HepG2 (cell line): ENCODE measurements around the gene PKD1L1. TPM values are rescaled to one million over a fixed set of nuclear protein-coding genes. Genes with fewer than 3 reads are reported as not detected.

Source experiments
- ATAC-seq: fragments of 200-7000 bp; cut with Tn5 transposase; 3 replicates; pipeline ENCODE4 v1.9.1; 2020; ENCODE audit warnings: mild to moderate bottlenecking, moderate library complexity
- BruUV-seq: library from RNA; stranded (reverse); fragments of 400-500 nt; replicated peaks from 2 replicates; lab custom pipeline; 2021; lab: Mats Ljungman, UMichigan
- CTCF ChIA-PET: fragments of 300-600 bp; formaldehyde crosslinking; extraction: SDS; loops from one replicate; lab custom pipeline; 2021; ENCODE audit warnings: low total read pairs, inconsistent platforms, low intra/inter-chr PET ratio; lab: Yijun Ruan, JAX
- POLR2A ChIA-PET: fragments of 350-600 bp; sonication (Branson Sonifier 250); formaldehyde crosslinking; loops from one replicate; lab custom pipeline; 2020; ENCODE audit warnings: antibody characterized with exemption, inconsistent platforms; lab: Yijun Ruan, JAX
- DNase-seq: peaks from one replicate; pipeline ENCODE4 v3.0.0-alpha.2; 2015; ENCODE audit warnings: low spot score
- FAIRE-seq: peaks from 3 replicates; lab custom pipeline; 2011; peaks lifted over from hg19 to GRCh38; lab: Jason Lieb, UNC
- H2AFZ ChIP-seq: one replicate; pipeline ENCODE4 v1.6.1; 2011; ENCODE audit warnings: low read length, inconsistent platforms
- H3K27ac ChIP-seq: fragments of 300-600 bp; 3 replicates; pipeline ENCODE4 v1.8.0; 2011; ENCODE audit warnings: mixed run types, mild to moderate bottlenecking, mixed read lengths, low read length, inconsistent platforms; ENCODE audit not compliant: insufficient read depth; ENCODE audit errors: extremely low read length
- H3K27me3 ChIP-seq, 2 experiments: fragments of 200-600 bp in 1 of 2; 2 replicates in 1 of 2; 3 replicates in 1 of 2; pipeline versions ENCODE4 v1.6.0 to v1.8.0; 2011; ENCODE audit warnings: low read length in 2 of 2, mild to moderate bottlenecking in 2 of 2, moderate library complexity in 2 of 2, inconsistent platforms in 1 of 2; ENCODE audit not compliant: insufficient read depth in 2 of 2, control insufficient read depth in 1 of 2
- H3K36me3 ChIP-seq, 2 experiments: fragments of 200-600 bp in 1 of 2; replicated peaks in 1 of 2; 2 replicates in 1 of 2; 3 replicates in 1 of 2; pipeline versions ENCODE4 v1.5.1 to v1.8.0; 2011; ENCODE audit warnings: low read length in 2 of 2, inconsistent platforms in 1 of 2; ENCODE audit not compliant: insufficient read depth in 2 of 2, control insufficient read depth in 1 of 2
- H3K4me1 ChIP-seq: 2 replicates; pipeline ENCODE4 v1.5.1; 2012; ENCODE audit warnings: low read length, inconsistent platforms; ENCODE audit not compliant: insufficient read depth
- H3K4me2 ChIP-seq: 2 replicates; pipeline ENCODE4 v1.6.0; 2011; ENCODE audit warnings: low read depth, low read length, inconsistent platforms
- H3K4me3 ChIP-seq, 3 experiments: fragments of 200-600 bp in 1 of 3; sonication (generic), shearing (Covaris generic) in 1 of 3; replicated peaks in 1 of 3; 2 replicates each; pipeline ENCODE4 v1.5.1; 2011 to 2016; ENCODE audit warnings: low read length in 3 of 3, inconsistent platforms in 2 of 3, low read depth in 2 of 3, mild to moderate bottlenecking in 2 of 3, control low read depth in 1 of 3, mixed read lengths in 1 of 3; ENCODE audit not compliant: insufficient read depth in 1 of 3
- H3K79me2 ChIP-seq: one replicate; pipeline ENCODE4 v1.6.1; 2011; ENCODE audit warnings: low read length, inconsistent platforms; ENCODE audit not compliant: insufficient read depth
- H3K9ac ChIP-seq: 2 replicates; pipeline ENCODE4 v1.6.0; 2011; ENCODE audit warnings: mild to moderate bottlenecking, low read depth, low read length, inconsistent platforms; ENCODE audit not compliant: insufficient read depth
- H3K9me3 ChIP-seq: 2 replicates; pipeline ENCODE4 v1.5.1; 2012; ENCODE audit warnings: mild to moderate bottlenecking, low read length
- H4K20me1 ChIP-seq: 2 replicates; pipeline ENCODE4 v1.6.0; 2011; ENCODE audit warnings: inconsistent platforms, mild to moderate bottlenecking, low read length, moderate library complexity; ENCODE audit not compliant: insufficient read depth
- ATM ChIP-seq: fragments of 450-650 bp; IDR thresholded peaks from 2 replicates; pipeline ENCODE4 v1.7.1; 2017; ENCODE audit warnings: mild to moderate bottlenecking, borderline replicate concordance
- GRHL1 ChIP-seq: sonication (generic); formaldehyde crosslinking; conservative IDR thresholded peaks from 2 replicates; pipeline ENCODE4 v1.8.0; 2022; ENCODE audit warnings: missing genetic modification reagents
- MBNL3 ChIP-seq: fragments of 250-450 bp; sonication (Bioruptor Pico); conservative IDR thresholded peaks from 2 replicates; pipeline ENCODE4 v1.8.0; 2022; ENCODE audit warnings: mild to moderate bottlenecking, inconsistent platforms
- MNT ChIP-seq: fragments of 450-650 bp; IDR thresholded peaks from 2 replicates; pipeline ENCODE4 v1.6.1; 2016
- PITX1 ChIP-seq: sonication (generic); formaldehyde crosslinking; IDR thresholded peaks from 2 replicates; pipeline ENCODE4 v1.5.1; 2020; ENCODE audit warnings: mild to moderate bottlenecking, missing genetic modification reagents
- ZBTB44 ChIP-seq: sonication (generic); formaldehyde crosslinking; IDR thresholded peaks from 2 replicates; pipeline ENCODE4 v1.4.0; 2020; ENCODE audit warnings: missing genetic modification reagents
- ZC3H4 ChIP-seq: sonication (generic); formaldehyde crosslinking; IDR thresholded peaks from 2 replicates; pipeline ENCODE4 v1.4.0; 2020; ENCODE audit warnings: missing genetic modification reagents, borderline replicate concordance
- ZNF138 ChIP-seq: sonication (generic); formaldehyde crosslinking; IDR thresholded peaks from 2 replicates; pipeline ENCODE4 v1.5.0; 2020; ENCODE audit warnings: mild to moderate bottlenecking, low read depth, missing genetic modification reagents
- ZNF33B ChIP-seq: sonication (generic); formaldehyde crosslinking; IDR thresholded peaks from 2 replicates; pipeline ENCODE4 v1.5.1; 2020; ENCODE audit warnings: mild to moderate bottlenecking, missing genetic modification reagents
- ZNF546 ChIP-seq: sonication (generic); formaldehyde crosslinking; conservative IDR thresholded peaks from 2 replicates; pipeline ENCODE4 v1.8.1; 2023; ENCODE audit warnings: mild to moderate bottlenecking, missing genetic modification reagents
- ZNF780A ChIP-seq: sonication (generic); formaldehyde crosslinking; IDR thresholded peaks from 2 replicates; pipeline ENCODE4 v1.8.0; 2022; ENCODE audit warnings: mild to moderate bottlenecking, missing genetic modification reagents, moderate library complexity
- ZNF816 ChIP-seq: sonication (generic); formaldehyde crosslinking; IDR thresholded peaks from 2 replicates; pipeline ENCODE4 v1.8.0; 2022; ENCODE audit warnings: missing genetic modification reagents, mild to moderate bottlenecking, borderline replicate concordance
- WGBS: methylation state at CpG from one replicate; pipeline ENCODE4 v1.1.6; 2017; ENCODE audit warnings: low lambda C conversion rate; 5-methylcytosine and 5-hydroxymethylcytosine counted together
- in situ Hi-C: cut with HindIII; loops from 2 replicates; pipeline ENCODE4 v1.10.0; 2017; ENCODE audit warnings: low pct_unique_long_range_greater_than_20kb; ENCODE audit not compliant: extremely low pct_ligation_motif_present
- intact Hi-C: fragments of 100-400 bp; cut with micrococcal nuclease; formaldehyde crosslinking; loops from one replicate; pipeline ENCODE4 v1.10.0; 2022; ENCODE audit not compliant: unreplicated experiment
- polyA plus RNA-seq, 8 experiments: library from polyadenylated mRNA; depleted of rRNA in 3 of 8; stranded (reverse) in 7 of 8; unstranded in 1 of 8; fragments of >200 nt; fragmentation: Illumina TruSeq in 4 of 8; extraction: Trizol in 4 of 8; gene quantifications; 2 replicates each; pipeline versions ENCODE4 v1.2.1 to v1.2.3, GENCODE V29; 2011 to 2016; ENCODE audit warnings: low read depth in 4 of 8, missing spikeins in 1 of 8, mixed read lengths in 1 of 8; ENCODE audit not compliant: insufficient read depth in 1 of 8
- total RNA-seq, 5 experiments: library from RNA; depleted of rRNA; stranded (reverse); fragments of >200 nt; fragmentation: Illumina TruSeq; extraction: Trizol; gene quantifications; 2 replicates each; pipeline ENCODE4 v1.2.3, GENCODE V29; 2016; ENCODE audit warnings: low read depth in 1 of 5
- TF ChIP-seq, protein P1 (sequence below): sonication (generic); formaldehyde crosslinking; IDR thresholded peaks from 2 replicates; pipeline ENCODE4 v1.4.0; 2020; ENCODE audit warnings: missing genetic modification reagents
- TF ChIP-seq, protein P2 (sequence below): sonication (generic); formaldehyde crosslinking; IDR thresholded peaks from 2 replicates; pipeline ENCODE4 v1.8.1; 2023; ENCODE audit warnings: mild to moderate bottlenecking, inconsistent platforms, moderate library complexity, missing genetic modification reagents, borderline replicate concordance
- TF ChIP-seq, protein P3 (sequence below): sonication (generic); formaldehyde crosslinking; IDR thresholded peaks from 2 replicates; pipeline ENCODE4 v1.4.0; 2020; ENCODE audit warnings: mild to moderate bottlenecking, missing genetic modification reagents

Gene PKD1L1
- total and polyA plus RNA-seq, 2 of the 13 experiments (the other 11 are each of a cell fraction or from before 2014, with no cell fraction given): 0.01 TPM; not detected in 1

- no peak overlapping the region for H3K9ac ChIP-seq
- ChIA-PET CTCF (no interaction called here), POLR2A (interaction anchor here (1.5 kb wide), 1 partner anchor 33 kb away, joined by 4 read pairs; no protein-coding TSS in a partner anchor)
- in situ Hi-C loops (no loop called here), intact Hi-C loops (loop anchor here (5.0 kb wide), 2 partner anchors 158 to 193 kb away; no protein-coding TSS in a partner anchor)
- H3K27me3 ChIP-seq: no peaks in the 10 kb centered on the region
- no peak for ATAC-seq
- H3K79me2 ChIP-seq: no peaks in the 10 kb centered on the region
- no peaks in the 10 kb centered on the region for H4K20me1 ChIP-seq
- 96% methylated on average over 9 of the region's 9 CpGs for WGBS
- DNase-seq: no peak
- H3K4me2 ChIP-seq: no peak overlapping the region
- H3K9me3 ChIP-seq: no peaks in the 10 kb centered on the region
- H3K4me1 ChIP-seq: peaks cover 60% of the 10 kb centered on the region
- no TSS peak for BruUV-seq
- FAIRE-seq: no peak
- H3K4me3 ChIP-seq: no peak overlapping the region
- H3K36me3 ChIP-seq: no peaks in the 10 kb centered on the region
- H3K27ac ChIP-seq: no peak overlapping the region
- no peak overlapping the region for H2AFZ ChIP-seq
- TF ChIP-seq ZNF780A (CRISPR knock-in tag) (no peak), ZBTB44 (CRISPR knock-in tag) (no peak), PITX1 (no peak), ZNF138 (CRISPR knock-in tag) (no peak), ATM (no peak), GRHL1 (CRISPR knock-in tag) (no peak), MBNL3 (CRISPR knock-in tag) (no peak), ZC3H4 (CRISPR knock-in tag) (no peak), MNT (no peak), ZNF546 (CRISPR knock-in tag) (no peak), ZNF816 (no peak), ZNF33B (no peak)
- TF ChIP-seq, protein P1, sequence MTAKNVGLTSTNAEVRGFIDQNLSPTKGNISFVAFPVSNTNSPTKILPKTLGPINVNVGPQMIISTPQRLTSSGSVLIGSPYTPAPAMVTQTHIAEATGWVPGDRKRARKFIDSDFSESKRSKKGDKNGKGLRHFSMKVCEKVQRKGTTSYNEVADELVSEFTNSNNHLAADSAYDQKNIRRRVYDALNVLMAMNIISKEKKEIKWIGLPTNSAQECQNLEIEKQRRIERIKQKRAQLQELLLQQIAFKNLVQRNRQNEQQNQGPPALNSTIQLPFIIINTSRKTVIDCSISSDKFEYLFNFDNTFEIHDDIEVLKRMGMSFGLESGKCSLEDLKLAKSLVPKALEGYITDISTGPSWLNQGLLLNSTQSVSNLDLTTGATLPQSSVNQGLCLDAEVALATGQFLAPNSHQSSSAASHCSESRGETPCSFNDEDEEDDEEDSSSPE (CRISPR knock-in tag): no peak
- TF ChIP-seq, protein P2, sequence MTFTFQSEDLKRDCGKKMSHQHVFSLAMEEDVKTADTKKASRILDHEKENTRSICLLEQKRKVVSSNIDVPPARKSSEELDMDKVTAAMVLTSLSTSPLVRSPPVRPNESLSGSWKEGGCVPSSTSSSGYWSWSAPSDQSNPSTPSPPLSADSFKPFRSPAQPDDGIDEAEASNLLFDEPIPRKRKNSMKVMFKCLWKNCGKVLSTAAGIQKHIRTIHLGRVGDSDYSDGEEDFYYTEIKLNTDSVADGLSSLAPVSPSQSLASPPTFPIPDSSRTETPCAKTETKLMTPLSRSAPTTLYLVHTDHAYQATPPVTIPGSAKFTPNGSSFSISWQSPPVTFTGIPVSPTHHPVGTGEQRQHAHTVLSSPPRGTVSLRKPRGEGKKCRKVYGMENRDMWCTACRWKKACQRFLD (CRISPR knock-in tag): no peak
- TF ChIP-seq, protein P3, sequence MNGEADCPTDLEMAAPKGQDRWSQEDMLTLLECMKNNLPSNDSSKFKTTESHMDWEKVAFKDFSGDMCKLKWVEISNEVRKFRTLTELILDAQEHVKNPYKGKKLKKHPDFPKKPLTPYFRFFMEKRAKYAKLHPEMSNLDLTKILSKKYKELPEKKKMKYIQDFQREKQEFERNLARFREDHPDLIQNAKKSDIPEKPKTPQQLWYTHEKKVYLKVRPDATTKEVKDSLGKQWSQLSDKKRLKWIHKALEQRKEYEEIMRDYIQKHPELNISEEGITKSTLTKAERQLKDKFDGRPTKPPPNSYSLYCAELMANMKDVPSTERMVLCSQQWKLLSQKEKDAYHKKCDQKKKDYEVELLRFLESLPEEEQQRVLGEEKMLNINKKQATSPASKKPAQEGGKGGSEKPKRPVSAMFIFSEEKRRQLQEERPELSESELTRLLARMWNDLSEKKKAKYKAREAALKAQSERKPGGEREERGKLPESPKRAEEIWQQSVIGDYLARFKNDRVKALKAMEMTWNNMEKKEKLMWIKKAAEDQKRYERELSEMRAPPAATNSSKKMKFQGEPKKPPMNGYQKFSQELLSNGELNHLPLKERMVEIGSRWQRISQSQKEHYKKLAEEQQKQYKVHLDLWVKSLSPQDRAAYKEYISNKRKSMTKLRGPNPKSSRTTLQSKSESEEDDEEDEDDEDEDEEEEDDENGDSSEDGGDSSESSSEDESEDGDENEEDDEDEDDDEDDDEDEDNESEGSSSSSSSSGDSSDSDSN (CRISPR knock-in tag): no peak
Measured at GRCh38 chr7:47730142-47730541, 218.1 kb downstream of the PKD1L1 start.
